Activated CD4-positive, alpha-beta T cell treated with anti-CD3 and anti-CD28 coated beads for 48 hours (primary cell): ENCODE results near the gene HES7.
A peak's percentile ranks its signal among the peaks of the same experiment; 100 is the strongest.
"Not testable (repeated sequence)": the region's sequence is repeated elsewhere in the genome, so short reads cannot be mapped to it uniquely, and the experiment has no call there.

Experiments used
- DNase-seq: peaks from one replicate; pipeline ENCODE4 v3.0.0-alpha.2; 2020

The HES7 gene

DNA sequence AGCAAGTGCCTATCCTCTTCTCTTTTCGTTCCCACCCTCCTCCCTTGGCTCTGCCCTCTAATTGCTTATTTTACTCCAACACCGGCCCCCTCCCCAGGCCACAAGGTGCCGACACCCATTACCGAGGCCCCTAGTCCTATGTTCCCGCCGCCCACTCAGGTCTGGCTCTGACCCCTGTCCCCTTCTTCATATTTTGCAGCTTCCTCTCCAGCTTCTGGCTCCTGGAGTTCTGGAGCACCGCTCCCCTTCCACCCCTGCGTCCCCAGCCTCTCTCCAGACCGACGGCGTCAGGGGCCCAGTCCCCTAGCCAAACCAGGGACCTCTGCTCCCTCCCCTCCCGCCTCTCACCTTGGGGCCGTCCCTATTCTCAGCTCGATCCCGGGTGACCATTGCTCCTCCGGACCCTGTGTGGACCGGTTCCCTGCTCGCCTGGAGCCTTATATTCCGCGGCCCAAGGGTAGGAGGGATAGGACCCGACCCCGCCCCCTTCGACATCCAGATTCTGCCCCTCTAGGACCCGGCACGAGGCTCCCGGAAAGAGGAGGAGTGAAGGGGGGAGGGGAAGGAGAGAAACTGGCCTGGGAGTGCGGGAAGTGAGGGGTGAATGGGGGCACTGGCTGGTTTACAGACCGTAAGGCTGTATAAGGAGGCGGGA is at the start of gene HES7:
HES7 (minus strand) TSS at position 412 of the 655 bp plus-strand sequence; CDS start at position 390, 22 bp downstream.
- no peak for DNase-seq

DNA sequence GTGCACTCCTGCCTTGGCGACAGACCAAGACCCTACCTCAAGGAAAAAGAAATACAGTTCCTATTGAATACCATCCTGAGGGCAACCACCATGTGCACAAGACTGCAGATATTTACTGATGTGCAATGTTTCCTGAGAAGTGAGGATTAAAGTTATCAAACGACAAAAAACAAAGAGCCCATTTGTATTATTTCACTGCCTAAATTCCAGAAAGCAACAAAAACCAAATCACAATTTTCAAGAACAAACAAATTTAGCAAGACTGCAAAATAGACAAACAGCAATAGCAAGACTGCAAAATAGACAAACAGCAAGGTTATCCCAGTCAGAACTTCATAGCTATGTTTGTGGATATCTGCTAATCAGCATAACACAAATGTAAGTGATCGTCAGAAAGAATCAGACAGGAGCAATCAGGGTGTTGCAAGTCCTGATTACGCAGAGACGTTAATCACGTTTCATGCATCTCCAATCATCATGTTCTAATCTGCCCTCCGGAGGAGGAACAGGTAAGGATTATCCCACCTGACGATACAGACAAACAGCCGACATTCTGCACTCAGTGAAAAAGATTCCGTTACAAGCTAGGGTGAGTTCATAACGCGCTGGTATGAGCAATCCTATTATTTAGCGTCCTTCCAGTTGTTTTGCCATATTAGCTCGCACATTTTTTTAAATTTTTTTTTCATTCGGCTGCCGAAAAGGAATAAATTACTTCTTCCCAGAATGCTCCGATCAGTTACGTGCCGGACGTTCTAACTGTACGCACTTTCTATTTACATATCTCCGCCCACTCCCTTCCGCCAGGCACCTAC is 49.4 kb upstream of the HES7 start:
- peak; percentile 87 for DNase-seq

DNA sequence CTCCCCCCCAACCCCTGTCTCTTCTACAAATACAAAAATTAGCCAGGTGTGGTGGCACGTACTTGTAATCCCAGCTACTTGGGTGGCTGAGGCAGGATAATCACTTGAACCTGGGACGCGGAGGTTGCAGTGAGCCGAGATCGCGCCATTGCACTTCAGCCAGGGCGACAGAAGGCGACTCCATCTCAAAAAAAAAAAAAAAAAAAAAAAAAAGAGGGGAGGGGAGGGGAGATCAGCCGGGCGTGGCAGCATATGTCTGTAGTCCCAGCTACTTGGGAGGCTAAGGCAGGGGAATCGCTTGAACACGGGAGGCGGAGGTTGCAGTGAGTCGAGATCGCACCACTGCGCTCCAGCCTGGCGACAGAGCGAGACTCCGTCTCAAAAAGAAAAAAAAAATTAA is 46.3 kb upstream of the HES7 start:
- DNase-seq = not testable (repeated sequence)

DNA sequence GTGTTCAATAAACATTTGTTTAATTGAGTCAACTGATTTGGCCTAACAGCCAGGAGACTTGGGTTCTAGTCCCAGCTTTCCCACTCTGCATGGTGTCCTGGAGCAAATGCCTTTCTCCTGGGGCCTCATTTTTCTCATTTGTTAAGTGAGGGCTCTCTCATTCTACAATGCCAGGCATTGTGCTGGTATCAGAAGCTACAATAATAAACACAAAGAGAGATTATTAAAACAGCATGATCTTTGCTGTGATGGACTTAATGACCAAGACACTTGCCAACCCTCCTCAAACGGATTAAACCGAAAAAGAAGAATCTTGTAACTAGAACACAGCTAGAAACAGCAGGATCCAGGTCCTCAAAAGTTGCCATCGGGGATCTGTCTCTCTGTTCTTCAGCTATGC is 43.6 kb upstream of the HES7 start:
- DNase-seq = no peak

DNA sequence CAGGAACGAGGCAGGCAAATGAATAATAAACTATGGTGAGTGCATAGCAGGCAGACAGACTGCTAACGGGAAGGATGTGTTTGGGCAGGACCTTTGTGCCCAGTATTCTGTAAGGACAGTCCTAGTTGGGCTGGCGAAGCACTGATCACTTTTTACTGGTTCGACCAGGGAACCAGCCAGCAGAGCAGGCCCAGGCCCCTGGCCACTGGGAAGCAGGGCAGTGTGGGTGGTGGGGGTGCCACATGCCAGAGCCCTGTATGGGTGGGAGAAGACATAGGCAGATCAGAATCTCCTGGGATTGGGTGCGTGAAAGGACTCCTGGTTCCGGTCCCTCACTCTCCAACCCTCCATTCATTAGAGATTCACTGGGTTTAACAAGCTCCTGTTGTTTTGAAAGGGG is 42.8 kb upstream of the HES7 start:
- DNase-seq = no peak

DNA sequence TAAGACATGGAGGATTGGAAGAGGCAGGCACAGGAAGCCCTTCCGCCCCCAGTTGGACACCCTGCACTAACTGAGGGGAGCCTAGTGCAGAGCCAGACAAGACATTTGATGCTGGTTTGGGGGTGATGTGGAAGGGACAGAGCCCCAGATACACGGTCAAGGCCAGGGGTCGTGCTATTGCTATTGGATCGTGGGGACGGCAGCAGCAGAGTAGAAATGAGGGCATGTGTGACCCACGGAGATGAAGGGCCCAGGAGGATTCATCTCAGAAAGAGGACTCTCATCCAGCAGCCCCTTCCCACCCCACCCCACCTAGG is 40.9 kb upstream of the HES7 start:
- no peak for DNase-seq

DNA sequence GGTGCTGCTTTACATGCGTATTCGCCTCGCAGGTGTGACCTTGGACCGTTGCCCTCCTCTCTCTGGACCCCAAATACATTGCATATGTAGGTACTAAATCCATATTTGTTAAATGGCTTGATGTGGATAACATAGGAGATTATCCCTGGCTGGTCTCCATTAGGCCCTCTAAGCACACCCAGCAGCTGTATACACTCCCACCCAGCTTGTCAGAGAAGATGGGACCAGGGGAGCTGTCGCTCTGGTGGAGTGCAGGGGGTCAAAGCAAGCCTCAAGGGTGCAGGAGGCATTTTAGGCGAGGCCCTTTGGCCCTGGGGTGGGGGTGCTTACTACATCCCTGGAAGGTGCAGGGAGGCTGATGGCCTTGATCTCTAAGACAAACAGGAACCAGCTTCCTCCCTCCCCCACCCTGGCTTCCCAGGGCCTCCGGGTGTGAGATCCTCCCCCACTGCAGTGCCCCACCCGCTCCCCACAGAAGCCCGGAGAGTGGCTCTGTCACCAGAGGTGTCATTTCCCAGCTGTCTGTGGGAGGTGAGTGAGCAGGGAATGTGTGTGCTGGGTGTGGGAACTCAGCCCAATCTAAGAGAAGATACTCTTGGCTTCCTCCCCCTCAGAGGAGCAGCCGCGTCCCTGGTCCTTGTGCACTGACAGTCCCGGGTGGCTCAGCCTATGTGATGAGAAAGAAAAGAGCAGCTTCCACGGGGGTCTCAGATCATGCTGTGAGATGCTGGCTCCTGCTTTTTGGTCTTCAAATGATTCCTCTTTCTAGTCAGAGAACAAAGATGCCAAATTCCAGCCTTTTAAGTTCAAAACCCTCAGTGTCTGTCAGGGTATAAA is 40.3 kb upstream of the HES7 start:
- peak; percentile 86 for DNase-seq

DNA sequence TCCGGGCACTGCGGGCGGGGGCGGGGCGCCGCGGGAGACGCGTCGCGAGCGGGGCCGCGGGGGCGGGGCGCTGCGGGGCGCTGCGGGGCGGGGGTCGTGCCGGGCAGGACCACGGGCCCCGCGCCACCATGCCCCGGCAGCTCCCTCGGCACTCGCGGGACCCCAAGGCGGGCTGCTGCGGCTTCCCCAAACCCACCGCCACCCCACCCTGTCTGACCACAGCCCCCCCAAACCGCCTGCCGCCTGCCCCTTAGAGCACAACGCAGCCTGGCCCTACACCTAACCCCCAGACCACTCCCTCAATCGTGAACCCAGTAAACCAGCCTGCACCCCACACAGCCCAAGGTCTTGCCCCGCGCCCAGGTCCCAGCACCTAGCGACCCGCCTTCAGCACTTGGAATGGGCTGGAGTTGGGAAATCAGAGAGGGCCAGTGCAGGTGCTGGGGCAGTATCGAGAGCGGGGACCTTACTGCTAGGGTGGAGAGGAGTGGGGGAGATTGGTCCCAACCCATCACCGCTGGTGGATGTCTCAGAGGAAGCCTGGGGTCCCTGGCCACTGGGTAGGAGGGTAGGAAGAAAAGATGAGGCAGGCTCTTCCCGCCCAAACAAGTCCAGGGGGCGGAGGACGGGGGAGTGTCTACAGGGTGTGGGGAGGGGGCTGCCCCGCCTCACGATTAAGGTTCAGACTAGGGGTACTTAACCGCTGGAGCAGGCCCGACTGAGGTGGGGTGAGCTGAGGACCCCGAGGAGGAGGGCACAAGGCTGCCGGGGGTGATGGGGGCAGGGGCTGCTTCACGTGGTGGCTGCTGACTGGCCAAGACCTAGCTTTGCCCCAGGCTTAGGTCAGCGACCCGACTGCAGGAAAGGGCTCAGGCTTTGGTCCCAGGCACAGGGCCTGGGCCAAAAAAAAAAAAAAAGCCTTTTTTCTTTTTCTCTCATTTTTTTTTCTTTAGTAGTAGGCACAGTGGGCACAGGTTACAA is 39.4 kb upstream of the HES7 start:
- DNase-seq = peak; percentile 38

DNA sequence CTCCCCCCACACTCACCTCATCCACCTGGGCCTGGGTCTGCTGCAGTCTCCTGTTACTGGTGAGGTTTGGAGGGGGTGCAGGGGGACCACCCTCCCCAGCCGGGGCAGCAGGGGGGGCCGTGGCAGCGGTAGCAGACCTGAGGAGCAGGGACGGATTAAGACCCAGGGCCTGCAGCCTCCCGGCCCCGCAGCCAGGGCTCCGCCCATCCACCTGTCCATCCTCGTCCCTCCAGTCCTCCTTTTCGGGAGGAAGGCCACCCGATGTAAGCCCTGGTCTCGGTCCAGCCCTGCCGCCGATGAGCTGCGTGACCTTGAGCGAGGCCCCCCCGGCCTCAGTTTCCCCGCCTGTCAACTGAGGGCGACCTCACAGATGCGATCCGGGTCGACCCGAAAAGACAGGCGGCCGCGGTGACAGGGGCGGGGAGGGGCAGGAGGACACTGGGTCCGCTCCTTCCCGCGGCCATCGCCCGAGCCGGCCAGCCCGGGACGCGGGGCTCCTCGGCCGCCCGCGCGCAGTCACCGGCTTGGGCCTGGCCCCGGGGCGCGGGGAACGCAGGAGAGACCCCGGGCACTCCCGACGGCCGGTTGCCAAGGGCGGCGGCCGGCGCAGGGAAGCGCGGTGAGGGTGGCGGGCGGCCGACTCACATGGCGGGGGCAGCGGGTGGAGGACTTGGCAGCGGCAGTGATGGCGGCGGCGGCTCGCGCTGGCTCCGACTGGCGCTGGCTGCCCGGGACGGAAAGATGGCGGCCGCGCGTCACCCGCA is 38.5 kb upstream of the HES7 start, which contains the start of gene VAMP2:
VAMP2 (minus strand) TSS at position 716 of the 764 bp plus-strand sequence; CDS start at position 647, 69 bp downstream.
- DNase-seq = peak; percentile 84

DNA sequence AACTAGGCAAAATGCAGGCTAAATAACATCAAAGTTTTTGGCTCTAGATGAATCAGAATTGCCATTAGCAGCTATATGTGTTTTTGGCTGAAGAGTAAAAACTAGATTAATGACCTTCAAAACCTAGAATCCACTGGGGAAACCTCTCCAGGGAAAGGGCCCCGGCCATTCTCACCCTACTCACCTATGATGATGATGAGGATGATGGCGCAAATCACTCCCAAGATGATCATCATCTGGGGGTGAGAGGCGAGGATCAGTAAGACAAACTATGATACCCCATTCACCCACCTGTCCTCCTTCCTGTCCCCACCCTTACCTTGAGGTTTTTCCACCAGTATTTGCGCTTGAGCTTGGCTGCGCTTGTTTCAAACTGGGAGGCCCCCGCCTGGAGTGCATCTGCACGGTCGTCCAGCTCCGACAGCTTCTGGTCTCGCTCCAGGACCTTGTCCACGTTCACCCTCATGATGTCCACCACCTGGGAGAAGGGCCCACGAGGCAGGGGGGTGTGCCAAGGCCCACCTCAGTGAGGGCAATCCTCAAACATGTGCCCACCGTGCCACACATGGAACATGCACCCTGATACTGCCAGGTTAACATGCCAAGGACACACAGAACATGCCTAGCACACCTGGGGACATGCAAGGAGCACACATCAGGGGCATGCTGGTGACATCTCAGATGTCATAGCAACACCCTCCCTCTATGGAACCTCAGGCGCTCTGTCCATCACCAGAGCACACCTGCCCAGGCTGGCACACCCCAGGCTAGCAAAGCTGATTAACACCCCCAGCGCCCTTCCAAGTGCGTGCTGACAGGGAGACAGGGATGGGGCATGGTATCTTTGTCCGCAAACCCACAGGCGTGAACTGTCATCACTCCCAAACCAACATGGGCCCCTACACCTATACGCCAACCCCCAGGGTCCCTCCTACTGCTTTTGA is 37.7 kb upstream of the HES7 start:
- no peak for DNase-seq

DNA sequence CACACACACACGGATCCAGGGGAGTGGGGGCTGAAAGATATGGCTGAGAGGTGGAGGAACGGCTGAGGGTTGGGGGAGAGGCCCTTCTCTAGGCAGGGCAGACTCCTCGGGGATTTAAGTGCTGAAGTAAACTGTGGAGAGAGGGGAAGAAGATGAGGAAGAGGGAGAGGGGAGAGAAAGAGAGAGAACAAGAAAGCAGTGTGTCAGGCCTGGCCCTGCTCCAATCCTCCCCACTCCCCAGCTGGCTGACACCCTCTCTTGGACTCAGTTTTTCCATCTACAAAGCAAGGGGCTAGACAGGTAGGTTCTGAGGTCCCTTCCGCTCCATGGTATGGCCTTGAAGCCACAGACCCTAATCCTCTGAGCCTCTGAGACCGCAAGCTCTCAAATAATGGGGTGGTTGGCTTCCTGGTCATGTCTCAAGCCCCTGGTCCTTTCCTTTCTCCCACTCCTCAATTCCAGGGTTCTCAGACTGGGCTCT is 36.9 kb upstream of the HES7 start:
- peak; percentile 41 for DNase-seq

DNA sequence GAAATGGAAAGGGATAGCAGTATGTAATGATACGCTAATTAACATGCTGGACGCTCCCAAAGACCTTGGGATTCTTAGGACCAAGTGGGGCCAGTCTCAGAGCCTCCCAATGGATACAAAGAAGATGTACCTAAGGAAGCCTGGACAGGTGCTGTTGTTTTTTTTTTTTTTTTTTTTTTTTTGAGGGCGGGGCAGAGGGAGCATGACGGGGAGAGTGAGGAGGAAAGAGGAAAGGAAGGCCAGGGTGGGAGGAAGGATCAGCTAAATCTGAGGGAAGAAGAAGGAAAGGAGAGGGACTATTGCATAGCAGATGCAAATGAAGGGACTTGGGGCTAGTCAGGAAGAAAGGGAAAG is 36.3 kb upstream of the HES7 start:
- DNase-seq = no peak

DNA sequence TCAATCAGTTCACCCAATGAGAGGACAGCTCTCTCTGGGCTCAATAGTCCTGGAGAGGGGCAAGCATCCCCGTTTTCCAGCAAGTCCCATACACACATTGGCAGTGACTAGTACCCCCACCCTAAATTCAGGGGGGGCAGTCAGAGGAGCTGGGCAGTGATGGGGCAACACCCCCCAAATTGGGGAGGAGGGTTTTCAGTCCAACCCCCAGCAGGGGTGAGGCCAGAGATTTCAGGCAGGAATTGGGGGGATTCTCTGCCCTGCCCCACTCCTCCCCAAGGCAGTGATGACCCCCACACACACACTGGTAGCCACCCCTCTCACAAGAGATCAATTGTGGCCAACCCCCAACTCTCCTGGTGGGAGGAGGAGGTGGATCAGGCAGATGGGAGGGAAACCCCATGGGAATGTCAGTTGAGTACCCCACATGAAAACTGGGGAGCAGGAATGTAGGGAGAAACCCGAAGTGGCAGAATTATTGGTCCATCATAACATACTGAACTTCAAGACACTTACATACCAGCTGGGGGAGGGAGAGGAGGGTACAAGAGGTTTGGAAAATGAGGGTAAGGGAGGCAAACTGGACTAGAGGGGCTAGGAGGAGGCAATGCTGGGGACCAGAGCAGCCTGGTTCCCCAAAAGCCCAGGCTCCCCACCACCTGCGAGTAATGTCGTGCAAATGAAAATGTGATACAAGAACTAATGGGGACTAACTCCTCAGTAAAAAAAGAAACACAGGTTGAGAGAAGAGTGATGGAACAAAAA is 35.7 kb upstream of the HES7 start:
- no peak for DNase-seq

DNA sequence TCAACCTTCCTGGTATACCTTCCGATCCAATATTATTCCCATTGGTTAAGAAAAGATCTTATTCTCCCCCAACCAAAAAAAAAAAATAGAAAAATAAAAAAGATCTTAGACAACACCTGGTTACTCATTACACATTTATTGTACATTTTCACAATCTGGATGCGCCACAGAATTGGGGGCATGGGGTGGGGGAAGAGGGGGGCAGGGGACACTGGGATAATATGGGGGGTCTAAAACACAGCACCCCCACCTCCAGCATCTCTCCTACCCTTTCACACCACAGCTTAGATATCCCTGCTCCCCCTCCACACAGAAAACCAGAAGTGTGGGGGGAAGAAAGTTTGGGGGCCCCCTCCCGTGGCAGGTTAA is 35.1 kb upstream of the HES7 start:
- no peak for DNase-seq

DNA sequence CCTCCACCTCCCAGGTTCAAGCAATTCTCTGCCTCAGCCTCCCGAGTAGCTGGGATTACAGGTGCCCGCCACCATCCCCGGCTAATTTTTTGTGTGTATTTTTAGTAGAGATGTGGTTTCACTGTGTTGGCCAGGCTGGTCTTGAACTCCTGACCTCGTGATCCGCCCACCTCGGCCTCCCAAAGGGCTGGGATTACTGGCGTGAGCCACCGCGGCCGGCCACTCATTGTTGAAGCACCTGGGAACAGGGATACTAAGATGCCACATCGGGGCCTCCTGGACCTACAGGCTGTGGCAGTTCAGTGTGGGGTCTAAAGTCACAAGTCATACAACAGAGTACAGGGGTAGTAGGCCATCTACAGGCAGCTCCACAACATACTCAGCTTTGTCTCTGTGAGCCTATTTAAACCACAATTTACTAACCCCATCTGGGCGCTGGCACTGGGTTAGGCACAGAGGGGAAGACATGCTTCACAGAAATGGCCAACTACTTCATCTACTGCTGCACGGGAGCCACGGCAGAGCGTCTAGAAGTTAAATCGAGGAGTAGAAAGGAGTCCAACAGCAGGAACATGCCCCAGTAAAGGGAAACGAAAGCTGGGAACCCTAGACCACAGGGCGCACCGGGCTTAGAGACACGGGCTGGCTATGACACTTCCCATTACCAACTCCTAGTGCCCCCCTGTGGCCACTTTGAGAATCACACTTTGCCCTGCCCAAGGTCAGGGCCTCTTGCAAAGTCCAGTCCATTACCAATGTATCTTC is 34.5 kb upstream of the HES7 start:
- peak; percentile 93 for DNase-seq

DNA sequence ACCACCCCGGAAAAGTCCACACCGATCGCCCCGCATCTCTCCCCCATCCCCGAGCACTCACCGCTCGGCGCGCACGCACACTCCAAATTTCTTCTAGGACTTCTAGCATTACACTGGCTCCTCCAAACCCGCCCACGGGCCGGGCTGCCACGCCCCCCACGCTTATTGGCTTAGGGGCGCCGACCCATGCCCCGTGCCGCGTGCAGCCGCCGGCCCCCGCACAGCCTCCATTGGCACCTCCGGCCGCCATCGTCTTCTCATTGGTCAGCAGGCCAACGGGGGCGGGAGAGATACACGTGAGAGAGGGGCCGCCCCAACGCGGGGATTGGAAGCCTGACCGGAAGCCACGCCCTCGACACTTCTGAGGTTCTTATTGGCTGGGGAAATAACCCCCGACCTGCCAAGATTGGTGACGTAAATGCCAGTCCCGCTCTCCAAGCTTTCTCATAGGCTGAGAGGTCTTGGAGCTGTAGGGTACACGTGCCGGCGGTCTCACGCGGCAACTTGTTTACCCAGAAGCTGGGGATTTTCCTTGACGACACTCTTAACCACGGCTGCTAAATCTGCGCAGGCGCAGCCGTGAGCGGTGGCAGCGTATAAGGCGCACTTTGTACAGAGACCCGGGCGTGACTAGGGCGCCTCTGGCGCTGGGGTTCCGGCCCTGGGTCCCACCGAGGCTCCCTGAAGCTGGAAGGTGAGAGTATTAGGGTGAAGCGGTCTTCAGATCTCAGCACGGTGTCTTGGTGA is 32.5 kb upstream of the HES7 start:
- peak; percentile 100 for DNase-seq

DNA sequence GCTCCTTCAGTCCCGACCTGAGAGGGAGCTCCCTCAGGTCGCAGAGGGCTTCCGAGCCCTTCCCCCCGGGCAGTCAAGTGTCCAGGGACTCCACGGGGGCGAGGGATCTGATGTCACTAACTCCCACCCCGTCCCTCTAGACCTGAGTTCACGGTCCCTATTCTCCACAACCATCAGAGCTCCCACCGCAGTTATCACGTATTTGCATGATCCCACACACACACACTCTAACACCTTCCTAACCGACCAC is 32.0 kb upstream of the HES7 start:
- no peak for DNase-seq

DNA sequence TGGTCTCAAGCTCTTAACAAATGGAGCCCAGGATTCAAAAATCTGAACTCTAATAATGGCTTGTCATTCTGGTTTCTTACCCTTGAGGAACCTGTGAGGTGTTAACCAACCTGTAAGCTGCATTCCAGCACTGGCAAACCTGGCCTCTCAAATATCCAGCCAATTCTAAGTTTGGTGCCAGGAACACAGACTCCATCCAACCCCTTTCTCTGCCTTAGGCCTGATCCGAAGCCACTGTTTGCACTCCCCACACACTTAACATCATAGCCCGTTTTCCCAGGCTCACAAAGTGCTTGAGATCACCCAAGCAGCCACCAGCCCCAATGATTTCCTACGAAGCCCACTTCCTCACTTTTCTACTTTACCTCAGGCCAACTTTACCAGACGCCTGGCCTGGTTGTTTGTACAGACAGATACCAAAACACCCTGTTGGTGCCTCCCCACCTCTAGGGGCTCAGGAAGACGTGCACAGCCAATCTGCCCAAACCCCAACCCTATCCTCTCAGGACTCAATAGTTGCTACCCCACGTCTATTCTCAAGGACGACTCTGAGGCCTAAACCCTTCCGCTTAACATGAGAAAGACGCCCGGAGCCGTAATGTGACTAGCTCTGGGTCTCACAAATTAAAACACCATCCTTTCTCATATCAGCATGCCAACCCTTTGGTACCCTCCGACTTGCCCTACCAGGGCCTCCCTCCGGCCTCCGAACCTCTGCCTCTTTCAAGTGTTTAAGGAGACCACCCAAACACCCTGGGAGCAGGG is 31.5 kb upstream of the HES7 start:
- DNase-seq = no peak
